ENCODE results near the gene ERAP2.

The ERAP2 gene

GRCh38 chr5:96958977-96959376, 82.7 kb downstream of the ERAP2 start:
- no peak overlapping the region for H3K4me3 ChIP-seq (ENCODE audit: low read depth, low read length)
- no peak for DNase-seq (ENCODE audit: low read depth)
- TF ChIP-seq, protein P1, sequence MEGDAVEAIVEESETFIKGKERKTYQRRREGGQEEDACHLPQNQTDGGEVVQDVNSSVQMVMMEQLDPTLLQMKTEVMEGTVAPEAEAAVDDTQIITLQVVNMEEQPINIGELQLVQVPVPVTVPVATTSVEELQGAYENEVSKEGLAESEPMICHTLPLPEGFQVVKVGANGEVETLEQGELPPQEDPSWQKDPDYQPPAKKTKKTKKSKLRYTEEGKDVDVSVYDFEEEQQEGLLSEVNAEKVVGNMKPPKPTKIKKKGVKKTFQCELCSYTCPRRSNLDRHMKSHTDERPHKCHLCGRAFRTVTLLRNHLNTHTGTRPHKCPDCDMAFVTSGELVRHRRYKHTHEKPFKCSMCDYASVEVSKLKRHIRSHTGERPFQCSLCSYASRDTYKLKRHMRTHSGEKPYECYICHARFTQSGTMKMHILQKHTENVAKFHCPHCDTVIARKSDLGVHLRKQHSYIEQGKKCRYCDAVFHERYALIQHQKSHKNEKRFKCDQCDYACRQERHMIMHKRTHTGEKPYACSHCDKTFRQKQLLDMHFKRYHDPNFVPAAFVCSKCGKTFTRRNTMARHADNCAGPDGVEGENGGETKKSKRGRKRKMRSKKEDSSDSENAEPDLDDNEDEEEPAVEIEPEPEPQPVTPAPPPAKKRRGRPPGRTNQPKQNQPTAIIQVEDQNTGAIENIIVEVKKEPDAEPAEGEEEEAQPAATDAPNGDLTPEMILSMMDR (conservative IDR thresholded peaks at IDR 0.05; ENCODE audit: low read depth, low read length): no peak

- TF ChIP-seq, protein P1 (conservative IDR thresholded peaks at IDR 0.05; ENCODE audit: low read depth, low read length): no peak
- peak; percentile 42 for DNase-seq (ENCODE audit: low read depth)
Measured at GRCh38 chr5:96961053-96961452, 84.8 kb downstream of the ERAP2 start.

GRCh38 chr5:96962540-96962991, 86.3 kb downstream of the ERAP2 start:
- no peak overlapping the region for H3K4me3 ChIP-seq (ENCODE audit: low read depth, low read length)
- DNase-seq (ENCODE audit: low read depth): no peak
- TF ChIP-seq, protein P1 (conservative IDR thresholded peaks at IDR 0.05; ENCODE audit: low read depth, low read length): no peak

More at GRCh38 chr5:96961053-96961452, 84.8 kb downstream of the ERAP2 start:
- H3K4me3 ChIP-seq (ENCODE audit: low read depth, low read length): no peak overlapping the region

- TF ChIP-seq, protein P1 (conservative IDR thresholded peaks at IDR 0.05; ENCODE audit: low read depth, low read length): no peak
- no peak overlapping the region for H3K4me3 ChIP-seq (ENCODE audit: low read depth, low read length)
- DNase-seq (ENCODE audit: low read depth): peak; percentile 86
Measured at GRCh38 chr5:96963267-96963666, 87.0 kb downstream of the ERAP2 start.

DNA sequence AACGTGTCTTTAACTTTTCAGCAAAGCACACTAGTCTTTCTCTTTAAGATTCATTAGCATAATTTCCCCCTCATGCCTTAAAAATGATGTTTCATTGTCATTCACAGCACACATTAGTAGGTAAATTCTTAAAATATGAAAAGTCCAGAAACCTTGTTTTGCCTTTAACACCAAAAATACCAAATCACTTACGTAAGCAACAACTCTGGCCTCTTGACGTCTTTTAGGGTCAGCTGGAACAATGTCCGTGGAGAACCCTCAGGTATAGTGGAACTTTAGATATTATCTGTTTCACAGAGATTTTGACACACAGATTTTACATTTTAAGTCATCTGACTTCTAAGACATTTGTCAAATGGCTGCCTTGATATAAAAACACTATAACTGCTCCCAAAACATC, 90.5 kb downstream of the ERAP2 start:
- TF ChIP-seq, protein P1 (conservative IDR thresholded peaks at IDR 0.05; ENCODE audit: low read depth, low read length): no peak
- DNase-seq (ENCODE audit: low read depth): no peak
- H3K4me3 ChIP-seq (ENCODE audit: low read depth, low read length): no peak overlapping the region

GRCh38 chr5:96967400-96967799, 91.1 kb downstream of the ERAP2 start:
- H3K4me3 ChIP-seq (ENCODE audit: low read depth, low read length): no peak overlapping the region
- TF ChIP-seq, protein P1 (conservative IDR thresholded peaks at IDR 0.05; ENCODE audit: low read depth, low read length): no peak
- no peak for DNase-seq (ENCODE audit: low read depth)

- peak; percentile 71 for DNase-seq (ENCODE audit: low read depth)
- H3K4me3 ChIP-seq (ENCODE audit: low read depth, low read length): no peak overlapping the region
- TF ChIP-seq, protein P1 (conservative IDR thresholded peaks at IDR 0.05; ENCODE audit: low read depth, low read length): no peak
Measured at GRCh38 chr5:96968074-96968473, 91.8 kb downstream of the ERAP2 start.

Data from choroid plexus epithelial cell (primary cell).